Measurements from ENCODE around the gene CUEDC1.

CUEDC1 gene

GRCh38 chr17:57957120-57957850, 2.1 kb upstream of the CUEDC1 start:
- no peak for DNase-seq

GRCh38 chr17:57956291-57957119, 1.3 kb upstream of the CUEDC1 start:
- DNase-seq = no peak

- peak; percentile 89 for DNase-seq
These were observed 622 bp downstream of the CUEDC1 start for GRCh38 chr17:57954397-57955182.

- no peak for DNase-seq
These were observed 1.4 kb downstream of the CUEDC1 start for GRCh38 chr17:57953705-57954396.

- no peak for DNase-seq
These were observed 2.0 kb downstream of the CUEDC1 start for GRCh38 chr17:57953219-57953618.

GRCh38 chr17:57949649-57950048, 5.6 kb downstream of the CUEDC1 start:
- no peak for DNase-seq

- DNase-seq = peak; percentile 99
These were observed 6.4 kb downstream of the CUEDC1 start for GRCh38 chr17:57948555-57949420.

- no peak for DNase-seq
These were observed 7.0 kb downstream of the CUEDC1 start for GRCh38 chr17:57948169-57948554.

- DNase-seq = no peak
These were observed 7.8 kb downstream of the CUEDC1 start for GRCh38 chr17:57947369-57947768.

GRCh38 chr17:57946798-57947358, 8.3 kb downstream of the CUEDC1 start:
- peak; percentile 50 for DNase-seq

- DNase-seq = peak; percentile 72
These were observed 9.0 kb downstream of the CUEDC1 start for GRCh38 chr17:57945996-57946797.

- DNase-seq = peak; percentile 78
These were observed 10.3 kb downstream of the CUEDC1 start for GRCh38 chr17:57944908-57945307.

- no peak for DNase-seq
These were observed 11.6 kb downstream of the CUEDC1 start for GRCh38 chr17:57943645-57944044.

- DNase-seq = peak; percentile 65
These were observed 12.1 kb downstream of the CUEDC1 start for GRCh38 chr17:57943140-57943539.

- DNase-seq = no peak
These were observed 13.5 kb downstream of the CUEDC1 start for GRCh38 chr17:57941384-57942370.

- no peak for DNase-seq
These were observed 14.4 kb downstream of the CUEDC1 start for GRCh38 chr17:57940653-57941329.

- DNase-seq = no peak
These were observed 15.0 kb downstream of the CUEDC1 start for GRCh38 chr17:57940231-57940630.

- DNase-seq = no peak
These were observed 15.4 kb downstream of the CUEDC1 start for GRCh38 chr17:57939797-57940196.

GRCh38 chr17:57938061-57938502, 17.1 kb downstream of the CUEDC1 start:
- DNase-seq = no peak
